KG1 (cell line): ENCODE data around the gene TSC2.
"Not testable (repeated sequence)": the region's sequence is repeated elsewhere in the genome, so short reads cannot be mapped to it uniquely, and the experiment has no call there.

Source experiments
- DNase-seq: peaks from one replicate; lab custom pipeline; 2025; lab: John Stamatoyannopoulos, UW

TSC2 gene

DNA sequence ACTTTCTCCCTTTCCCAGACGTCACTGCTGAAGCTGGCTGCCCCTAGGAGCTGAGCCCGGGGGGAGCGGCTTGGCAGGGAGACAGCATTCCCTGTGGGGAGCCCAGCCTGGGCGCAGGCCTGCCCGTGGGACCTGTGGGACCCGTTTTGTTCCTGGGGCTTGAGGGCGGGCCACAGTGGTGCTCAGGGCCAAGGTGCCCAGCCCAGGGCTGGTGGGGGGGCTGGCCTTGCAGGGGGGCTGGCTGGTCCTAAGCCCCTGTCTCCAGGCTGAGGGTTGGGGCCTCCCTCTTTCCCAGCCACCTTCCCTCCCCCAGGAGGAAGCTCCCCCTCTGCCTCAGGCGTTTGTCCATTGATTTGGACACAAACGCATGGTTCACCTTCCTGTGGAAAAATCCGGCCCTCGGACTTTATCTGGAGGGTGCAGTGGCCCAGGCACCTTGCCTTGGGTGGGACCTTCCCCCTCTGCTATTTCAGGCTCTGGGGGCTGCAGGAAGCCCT is 16.7 kb upstream of the TSC2 start:
- no peak for DNase-seq

DNA sequence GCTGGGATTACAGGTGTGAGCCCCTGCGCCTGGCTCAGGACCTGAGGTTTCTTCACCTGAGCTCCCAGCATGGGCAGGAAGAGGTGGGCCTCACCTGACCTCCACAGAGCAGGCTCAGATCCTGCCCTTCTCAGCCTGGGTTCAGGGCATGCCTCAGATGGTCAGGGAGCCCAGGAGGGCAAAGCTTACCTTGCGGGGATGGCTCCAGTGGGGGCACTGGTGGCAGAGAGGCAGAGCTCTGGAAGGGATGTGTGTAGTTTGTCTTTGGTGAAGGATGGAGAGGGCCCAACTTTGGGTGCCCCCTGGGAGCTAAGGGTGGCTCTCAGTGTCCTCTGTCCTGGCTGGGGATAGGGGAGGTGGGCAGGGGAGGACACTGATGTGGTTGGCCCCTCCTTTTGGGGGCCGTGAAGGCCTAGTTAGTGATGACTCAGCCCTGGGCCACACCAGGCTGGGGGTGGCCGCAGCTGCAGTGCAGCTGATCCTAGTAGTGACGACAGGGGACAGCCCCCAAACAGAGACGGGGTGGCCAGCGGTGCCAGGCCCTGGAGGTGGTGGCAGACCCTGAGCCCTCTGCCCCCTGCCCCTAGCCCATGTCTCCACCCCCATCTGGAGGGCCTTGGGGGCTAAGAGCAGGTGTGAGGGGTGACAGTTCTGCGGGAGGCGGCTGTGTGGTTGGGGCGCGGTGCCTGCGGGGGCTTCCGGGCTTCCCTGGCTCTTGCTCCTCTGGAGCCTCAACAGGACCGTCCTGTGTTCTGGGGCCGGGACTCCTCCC is 15.3 kb upstream of the TSC2 start:
- no peak for DNase-seq

GRCh38 chr16:2033057-2033908 is 14.5 kb upstream of the TSC2 start:
- DNase-seq = no peak

DNA sequence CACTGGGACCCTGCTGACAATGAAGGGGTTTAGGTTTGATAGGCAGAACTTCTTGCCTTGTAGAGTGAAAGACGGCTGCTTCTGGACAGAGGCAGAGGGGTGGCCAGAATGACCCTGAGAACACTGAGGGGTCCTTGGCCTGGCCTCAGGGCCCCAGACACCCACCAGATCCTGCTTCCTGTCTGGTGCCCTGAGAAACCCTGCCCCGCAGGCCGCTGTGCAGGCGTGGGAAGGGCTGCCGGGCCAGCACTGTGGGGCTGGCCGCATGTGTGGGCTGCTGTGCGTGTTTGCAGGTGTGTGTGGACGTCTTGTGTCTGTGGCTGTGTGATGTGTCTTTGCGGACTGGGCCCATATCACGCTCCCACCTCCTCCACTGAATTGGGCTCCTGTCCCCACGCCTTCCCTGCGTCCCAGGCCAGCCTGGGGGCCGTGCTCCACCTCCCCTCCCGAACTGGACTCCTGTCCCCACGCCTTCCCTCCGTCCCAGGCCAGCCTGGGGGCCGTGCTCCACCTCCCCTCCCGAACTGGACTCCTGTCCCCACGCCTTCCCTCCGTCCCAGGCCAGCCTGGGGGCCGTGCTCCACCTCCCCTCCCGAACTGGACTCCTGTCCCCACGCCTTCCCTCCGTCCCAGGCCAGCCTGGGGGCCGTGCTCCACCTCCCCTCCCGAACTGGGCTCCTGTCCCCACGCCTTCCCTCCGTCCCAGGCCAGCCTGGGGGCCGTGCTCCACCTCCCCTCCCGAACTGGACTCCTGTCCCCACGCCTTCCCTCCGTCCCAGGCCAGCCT is 13.7 kb upstream of the TSC2 start:
- not testable (repeated sequence) for DNase-seq

GRCh38 chr16:2034696-2035430 is 12.9 kb upstream of the TSC2 start:
- DNase-seq = no peak

GRCh38 chr16:2035431-2036199 is 12.2 kb upstream of the TSC2 start:
- no peak for DNase-seq

DNA sequence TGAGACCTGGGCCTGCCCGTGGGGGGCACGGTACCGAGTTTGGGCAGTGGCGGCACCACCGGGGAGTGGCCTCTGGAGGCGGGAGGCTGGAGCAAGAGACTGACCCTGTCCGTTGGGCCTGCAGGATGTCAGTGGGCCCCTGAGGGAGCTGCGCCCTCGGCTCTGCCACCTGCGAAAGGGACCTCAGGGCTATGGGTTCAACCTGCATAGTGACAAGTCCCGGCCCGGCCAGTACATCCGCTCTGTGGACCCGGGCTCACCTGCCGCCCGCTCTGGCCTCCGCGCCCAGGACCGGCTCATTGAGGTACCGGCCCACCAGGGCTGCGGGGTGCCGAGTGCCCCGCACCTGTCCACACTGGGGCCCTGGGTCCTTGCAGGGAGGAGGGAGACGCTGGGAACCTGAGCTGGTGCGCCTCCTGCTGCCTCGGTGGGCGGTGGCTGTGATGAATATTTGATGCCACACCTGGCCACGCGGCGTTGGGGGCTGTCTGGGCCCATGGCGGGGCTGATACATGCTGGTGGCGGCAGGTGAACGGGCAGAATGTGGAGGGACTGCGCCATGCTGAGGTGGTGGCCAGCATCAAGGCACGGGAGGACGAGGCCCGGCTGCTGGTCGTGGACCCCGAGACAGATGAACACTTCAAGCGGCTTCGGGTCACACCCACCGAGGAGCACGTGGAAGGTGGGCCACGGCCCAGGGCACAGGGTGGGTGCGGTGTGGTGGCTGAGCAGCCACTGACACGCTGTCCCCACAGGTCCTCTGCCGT is 11.4 kb upstream of the TSC2 start:
- no peak for DNase-seq

DNA sequence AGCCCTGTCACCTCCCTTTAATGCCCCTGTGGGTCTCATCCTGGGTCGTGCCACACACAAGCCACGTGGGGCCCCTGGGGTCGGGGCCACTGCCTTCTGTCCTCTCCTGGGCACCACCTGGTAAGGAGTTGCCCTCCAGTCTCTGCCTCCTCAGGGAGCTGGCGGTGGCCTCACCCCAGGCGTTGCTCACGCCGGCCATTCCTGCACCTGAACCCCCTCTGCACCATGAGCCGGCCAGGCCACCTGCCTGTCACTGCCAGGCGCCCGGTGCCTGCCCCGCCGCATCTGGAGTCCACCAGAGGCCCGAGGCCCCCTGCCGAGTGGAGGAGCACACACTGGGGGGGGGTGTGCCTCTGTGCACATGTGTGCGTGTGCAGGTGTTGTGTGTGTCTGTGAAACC is 10.7 kb upstream of the TSC2 start:
- no peak for DNase-seq

- DNase-seq = no peak
Observed at GRCh38 chr16:2037647-2038381, 10.0 kb upstream of the TSC2 start.

GRCh38 chr16:2038382-2039231 is 9.2 kb upstream of the TSC2 start:
- DNase-seq = no peak

DNA sequence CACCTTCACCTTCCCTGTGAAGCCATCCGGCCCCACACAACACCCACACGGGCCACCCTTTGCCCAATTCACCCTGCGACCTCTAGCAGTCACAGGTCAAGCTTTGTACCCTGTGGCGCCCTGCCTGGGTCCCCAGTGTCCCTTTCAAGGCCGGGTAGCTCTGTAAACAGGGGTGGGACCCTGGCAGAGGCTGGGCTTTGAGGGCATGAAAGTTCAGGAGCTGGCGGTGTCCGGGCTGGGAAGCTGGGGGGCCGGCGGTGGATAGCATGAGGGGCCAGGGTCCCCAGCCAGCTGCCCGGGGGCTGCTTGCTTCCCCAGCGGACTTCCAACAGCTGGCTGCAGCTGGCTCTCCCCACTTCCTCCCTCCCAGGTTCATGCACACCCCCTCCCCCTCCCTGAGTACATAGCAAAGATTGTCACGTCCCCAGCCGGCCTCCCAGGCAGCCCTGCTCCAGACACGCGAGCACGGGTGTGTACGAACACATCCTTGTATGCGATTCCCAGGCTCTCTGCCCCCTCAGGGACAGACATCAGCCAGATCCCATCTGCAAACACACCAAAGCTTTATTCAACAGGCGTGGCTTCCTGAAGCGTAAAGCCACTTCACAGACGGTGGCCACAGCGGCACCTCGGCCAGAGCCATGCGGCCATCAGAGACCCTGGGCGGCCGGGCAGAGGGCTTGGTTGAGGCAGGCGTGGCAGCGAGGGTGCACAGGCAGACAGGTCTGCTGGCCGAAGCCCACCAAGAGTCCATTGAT is 8.3 kb upstream of the TSC2 start:
- DNase-seq = no peak

DNA sequence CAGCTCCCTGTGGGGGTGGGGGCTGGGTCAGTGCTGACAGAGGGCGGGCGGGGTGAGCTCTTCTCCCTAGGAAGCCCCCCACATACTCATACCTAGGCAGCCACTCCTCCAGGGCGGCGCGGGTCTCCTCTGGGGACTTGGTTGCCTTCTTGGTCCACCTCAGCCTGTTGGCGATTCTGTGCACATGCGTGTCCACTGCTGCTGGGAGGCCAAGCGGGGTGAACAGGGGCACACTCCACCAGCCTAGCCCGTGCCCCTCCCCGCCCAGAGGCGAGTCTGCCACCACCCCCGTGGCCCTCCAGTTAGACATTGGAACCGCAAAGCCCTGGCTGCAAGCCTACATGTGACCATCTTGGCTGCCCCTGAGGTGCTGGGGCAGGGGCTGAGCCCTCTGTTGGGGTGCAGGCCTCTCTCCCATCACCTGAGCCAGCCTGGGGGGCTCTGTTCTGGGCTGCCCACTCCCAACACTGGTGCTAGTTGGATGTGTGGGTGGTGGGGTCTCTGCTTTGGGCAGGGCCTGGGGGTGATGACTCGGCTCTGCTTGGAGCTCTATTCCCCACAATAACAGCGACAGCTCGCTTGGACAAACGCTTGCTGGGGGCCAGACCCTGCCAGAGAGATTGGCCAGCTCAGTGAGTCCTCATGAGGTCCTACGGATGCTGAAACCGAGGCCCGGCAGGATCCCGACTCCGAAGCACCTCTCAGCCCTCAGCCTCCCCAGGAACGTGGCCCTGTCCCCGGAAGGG is 7.6 kb upstream of the TSC2 start:
- DNase-seq = no peak

DNA sequence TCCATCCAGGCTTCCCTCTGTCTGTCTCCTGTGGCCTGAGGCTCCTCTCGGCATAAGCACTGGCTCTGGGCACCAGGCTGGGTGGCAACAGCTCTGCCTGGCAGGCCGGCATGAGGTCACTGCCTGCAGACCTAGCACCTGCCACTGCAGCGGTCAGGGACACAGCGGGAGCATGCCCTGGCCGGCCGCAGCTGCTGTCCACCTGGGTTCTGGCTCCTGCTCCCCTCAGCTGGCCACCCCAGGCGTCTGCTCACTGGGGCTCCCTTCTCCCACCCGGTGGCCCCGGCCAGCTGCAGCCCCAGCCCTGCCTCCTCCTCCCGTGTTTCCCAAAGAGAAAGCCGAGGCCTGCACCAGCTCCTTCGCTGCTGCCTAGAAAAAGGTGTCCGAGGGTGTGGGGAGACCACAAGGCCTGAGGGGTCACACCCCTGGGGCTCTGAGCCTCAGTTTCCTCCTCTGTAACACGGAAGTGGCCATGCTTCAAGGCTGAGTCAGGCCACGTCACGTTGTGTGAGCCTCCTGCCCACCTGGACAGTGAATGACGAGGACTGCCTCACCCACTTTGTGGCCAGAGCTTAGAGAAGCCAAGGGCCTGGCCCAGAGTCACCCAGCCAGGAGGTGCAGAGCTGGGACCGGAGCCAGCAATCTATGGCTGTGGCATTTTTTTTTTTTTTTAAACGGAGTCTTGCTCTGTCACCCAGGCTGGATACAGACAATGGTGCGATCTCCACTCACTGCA is 6.8 kb upstream of the TSC2 start:
- no peak for DNase-seq

DNA sequence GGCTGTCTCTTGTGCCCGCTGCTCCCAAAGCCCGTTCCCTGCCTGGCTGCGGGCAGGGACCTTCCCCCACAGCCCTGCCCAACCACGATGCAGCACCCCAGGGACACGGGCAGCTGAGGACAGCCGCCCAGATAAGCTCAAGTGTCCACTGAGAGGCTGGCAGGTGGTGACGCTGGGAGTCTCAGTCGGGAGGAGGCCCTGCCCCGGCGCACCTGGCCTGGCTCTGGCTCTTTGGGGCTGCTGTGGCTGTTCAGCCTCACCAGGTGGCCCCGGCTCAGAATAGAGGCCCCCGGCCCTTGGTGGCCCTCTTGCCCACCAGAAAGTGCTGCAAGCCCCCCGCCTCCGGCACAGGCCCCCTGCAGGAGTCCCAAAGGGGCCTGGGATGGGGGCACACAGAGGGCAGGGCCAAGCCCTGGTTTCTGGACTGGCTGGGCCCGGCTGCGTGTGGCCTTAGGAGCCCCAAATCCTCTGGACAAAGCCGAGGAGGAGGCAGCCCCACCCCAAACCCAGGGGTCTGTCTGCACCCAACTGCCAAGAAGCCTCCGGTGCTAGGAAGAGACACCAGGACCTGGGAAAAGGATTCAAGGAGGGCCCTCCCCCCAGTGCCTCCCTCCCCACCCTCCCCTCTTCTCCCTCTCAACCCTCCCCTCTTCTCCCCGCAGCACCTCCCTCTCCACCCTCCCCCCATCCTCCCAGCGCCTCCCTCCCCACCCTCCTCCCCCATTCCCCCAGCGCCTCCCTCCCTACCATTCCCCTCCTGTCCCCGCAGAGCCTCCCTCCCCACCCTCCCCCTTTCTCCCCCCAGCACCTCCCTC is 5.4 kb upstream of the TSC2 start:
- DNase-seq = no peak

- no peak for DNase-seq
Observed at GRCh38 chr16:2042986-2043666, 4.7 kb upstream of the TSC2 start.
